GM18507 (cell line): ENCODE data around the gene ZCCHC2.

ENCODE experiments used
- DNase-seq: peaks from one replicate; pipeline ENCODE4 v3.0.0; 2011; ENCODE audit warnings: low read depth; ENCODE audit not compliant: insufficient read length; ENCODE audit errors: extremely low spot score
- FAIRE-seq: peaks from 2 replicates; lab custom pipeline; 2011; peaks lifted over from hg19 to GRCh38; lab: Jason Lieb, UNC

ZCCHC2 gene

GRCh38 chr18:62522504-62523254 lies at the start of gene ZCCHC2:
Gene ZCCHC2, plus strand, starts transcription at chr18:62523025. Its CDS starts 400 bp downstream, at chr18:62523425.
- DNase-seq, result peak; percentile 85
- peak; percentile 97 for FAIRE-seq

DNA sequence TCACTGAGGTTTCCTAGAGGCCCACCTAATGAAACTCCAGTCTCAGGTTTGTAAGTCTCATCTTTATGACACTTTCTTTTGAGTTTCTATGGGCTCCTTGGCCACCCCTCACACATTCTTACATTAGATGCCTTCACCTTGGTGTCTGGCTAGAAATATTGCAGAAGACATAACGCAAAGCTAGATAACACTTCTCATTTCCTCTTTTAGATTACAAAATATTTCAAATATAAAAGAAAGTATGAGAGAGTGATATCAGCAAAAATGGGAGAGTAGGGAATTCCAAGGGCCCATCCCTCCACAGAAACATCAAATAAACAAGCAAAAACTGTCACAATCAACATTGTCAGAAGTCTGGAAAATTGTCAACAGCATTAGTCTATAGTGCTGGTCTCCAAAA lies 43.3 kb upstream of the ZCCHC2 start:
- DNase-seq (no peak), FAIRE-seq (no peak)

- no peak for FAIRE-seq
- DNase-seq, result no peak
Observed at GRCh38 chr18:62480927-62481326, 41.9 kb upstream of the ZCCHC2 start.

DNA sequence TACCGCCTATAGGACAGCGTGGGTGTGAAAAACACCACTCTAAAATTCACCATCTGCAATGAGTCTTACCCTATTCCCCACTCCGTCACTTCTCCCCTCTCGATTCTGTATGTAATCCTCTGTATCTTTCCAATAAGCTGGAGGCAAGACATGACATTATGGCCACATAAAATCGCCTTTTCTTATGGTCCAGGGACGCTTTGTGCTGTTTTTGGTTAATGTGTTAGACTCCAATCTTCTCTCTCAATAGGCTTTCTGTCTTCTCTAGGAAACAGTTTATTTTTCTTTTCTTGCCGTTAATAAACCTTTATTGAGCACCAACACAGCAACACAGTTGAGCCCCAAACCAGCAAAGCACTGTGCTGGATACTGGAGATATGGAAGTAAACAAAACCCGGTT lies 37.9 kb upstream of the ZCCHC2 start:
- no peak for DNase-seq
- FAIRE-seq, result no peak

DNA sequence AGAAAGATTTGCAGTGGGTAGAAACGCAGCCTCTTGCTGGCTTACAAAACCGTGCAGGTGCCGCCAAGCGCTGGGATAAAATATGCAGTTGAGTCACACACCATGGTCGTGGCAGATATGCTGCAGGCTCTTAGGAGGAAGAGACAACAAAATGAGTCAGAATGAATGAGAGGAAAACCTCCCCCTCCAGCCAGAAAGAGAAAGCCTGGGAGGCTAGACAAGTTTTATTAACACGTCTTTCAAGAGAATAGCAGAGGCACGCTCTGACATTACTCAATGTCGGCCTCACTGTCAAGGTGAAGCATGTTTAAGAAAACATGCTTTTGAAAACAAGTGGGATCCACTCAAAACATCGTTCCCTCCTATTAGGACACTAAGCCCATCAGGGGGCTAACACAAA lies 37.1 kb upstream of the ZCCHC2 start:
- FAIRE-seq (no peak), DNase-seq (no peak)

GRCh38 chr18:62486290-62486964 lies 36.4 kb upstream of the ZCCHC2 start:
- FAIRE-seq, result no peak
- no peak for DNase-seq

- FAIRE-seq (no peak), DNase-seq (no peak)
Observed at GRCh38 chr18:62487161-62487560, 35.7 kb upstream of the ZCCHC2 start.

- DNase-seq, result no peak
- no peak for FAIRE-seq
Observed at GRCh38 chr18:62490967-62491695, 31.7 kb upstream of the ZCCHC2 start.

- FAIRE-seq (no peak), DNase-seq (no peak)
Observed at GRCh38 chr18:62493033-62493862, 29.6 kb upstream of the ZCCHC2 start.

- no peak for DNase-seq
- no peak for FAIRE-seq
Observed at GRCh38 chr18:62494764-62495163, 28.1 kb upstream of the ZCCHC2 start.

DNA sequence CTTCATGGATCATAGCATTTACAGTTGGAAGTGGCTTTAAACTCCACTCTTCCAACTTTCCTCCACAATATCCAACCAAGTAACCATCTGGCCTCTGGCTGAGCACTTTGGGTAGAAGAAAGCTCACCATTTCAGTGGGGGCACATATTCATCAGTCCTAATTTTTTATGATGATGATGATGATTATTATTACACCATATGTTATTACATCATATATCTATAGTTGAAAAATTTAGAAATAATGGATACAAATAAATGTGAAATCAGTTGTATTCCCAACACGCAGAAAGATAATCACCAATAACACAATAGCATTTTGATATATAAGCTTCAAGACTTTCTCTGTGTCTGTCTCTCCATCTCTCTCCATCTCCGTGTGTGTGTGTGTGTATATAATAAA lies 26.6 kb upstream of the ZCCHC2 start:
- DNase-seq, result no peak
- no peak for FAIRE-seq

DNA sequence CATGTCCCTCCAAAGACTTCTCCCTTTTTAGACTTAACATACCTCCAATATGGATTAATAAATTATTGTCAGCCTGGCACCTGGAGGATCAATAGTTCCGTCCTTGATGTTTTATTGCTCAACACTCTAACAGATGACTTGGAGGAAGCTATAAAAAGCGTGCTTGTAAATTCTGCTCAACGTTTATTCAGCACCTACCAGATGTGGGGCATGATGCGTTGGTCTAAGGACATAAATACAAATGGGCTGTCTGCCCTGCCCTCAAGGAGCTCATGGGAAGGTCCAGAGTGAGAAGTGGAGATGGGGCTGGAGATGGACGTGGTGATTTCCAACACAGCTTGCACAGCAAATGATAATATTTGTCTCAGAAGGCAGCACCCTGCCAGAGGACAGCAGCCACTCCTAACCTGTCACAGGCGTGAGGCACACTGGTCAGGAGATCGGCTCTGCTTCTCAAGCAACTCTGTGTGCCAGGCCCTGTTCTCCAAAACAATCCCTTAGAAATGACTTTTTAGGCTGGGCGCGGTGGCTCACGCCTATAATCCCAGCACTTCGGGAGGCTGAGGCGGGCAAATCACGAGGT lies 25.5 kb upstream of the ZCCHC2 start:
- FAIRE-seq (no peak), DNase-seq (no peak)

DNA sequence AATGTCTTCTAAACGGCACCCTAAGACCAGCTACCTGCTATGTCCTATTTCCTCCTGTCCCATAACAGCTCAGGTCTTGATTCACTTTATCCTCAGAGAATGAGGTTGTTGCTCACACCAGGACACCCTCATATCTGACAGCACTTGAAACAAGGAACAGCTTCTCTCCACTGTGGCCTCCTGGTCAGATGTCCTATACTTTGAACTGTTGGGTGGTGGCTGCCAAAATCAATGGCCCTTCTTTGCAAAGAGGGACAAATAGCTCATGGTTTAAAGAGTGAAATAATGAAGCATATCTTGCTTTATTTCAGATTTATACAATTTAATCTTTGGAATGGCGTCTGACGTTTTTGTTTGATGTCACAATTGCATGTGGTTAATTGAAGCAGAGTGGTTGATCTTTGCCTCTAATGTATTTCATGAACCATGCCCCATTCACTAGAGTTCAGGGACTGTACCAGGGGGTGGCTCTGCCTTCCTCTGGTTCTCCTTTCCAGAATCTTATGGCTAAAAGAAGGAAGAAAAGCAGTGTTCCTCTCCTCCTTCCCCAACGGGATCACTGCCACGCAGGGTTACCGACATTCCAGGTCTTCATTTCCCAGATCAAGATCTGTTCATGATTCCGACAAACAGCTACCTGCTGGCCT lies 24.1 kb upstream of the ZCCHC2 start:
- DNase-seq, result no peak
- no peak for FAIRE-seq

DNA sequence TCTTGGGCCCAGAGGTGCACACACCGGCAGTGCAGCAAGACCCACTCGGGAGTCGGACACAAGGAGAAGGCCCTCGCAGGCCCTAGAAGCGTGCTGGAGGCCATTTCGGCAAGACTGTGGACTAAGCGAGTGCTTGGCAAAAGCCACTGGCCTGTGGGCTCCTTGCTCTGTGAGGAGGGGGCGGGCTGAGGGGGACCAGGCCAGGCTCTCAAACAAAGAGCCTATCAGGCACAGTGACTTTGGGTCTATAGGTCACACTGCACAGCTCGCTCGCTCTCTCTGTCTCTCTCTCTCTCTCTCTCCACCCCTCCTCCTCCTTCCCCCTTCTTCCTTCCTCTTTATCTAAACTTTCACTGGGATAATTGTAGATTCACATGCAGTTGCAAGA lies 23.6 kb upstream of the ZCCHC2 start:
- DNase-seq, result no peak

GRCh38 chr18:62500174-62500573 lies 22.7 kb upstream of the ZCCHC2 start:
- FAIRE-seq (no peak), DNase-seq (no peak)

More for the DNA sequence above, 23.6 kb upstream of the ZCCHC2 start:
- FAIRE-seq, result no peak

GRCh38 chr18:62500966-62501591 lies 21.7 kb upstream of the ZCCHC2 start:
- no peak for DNase-seq
- no peak for FAIRE-seq

DNA sequence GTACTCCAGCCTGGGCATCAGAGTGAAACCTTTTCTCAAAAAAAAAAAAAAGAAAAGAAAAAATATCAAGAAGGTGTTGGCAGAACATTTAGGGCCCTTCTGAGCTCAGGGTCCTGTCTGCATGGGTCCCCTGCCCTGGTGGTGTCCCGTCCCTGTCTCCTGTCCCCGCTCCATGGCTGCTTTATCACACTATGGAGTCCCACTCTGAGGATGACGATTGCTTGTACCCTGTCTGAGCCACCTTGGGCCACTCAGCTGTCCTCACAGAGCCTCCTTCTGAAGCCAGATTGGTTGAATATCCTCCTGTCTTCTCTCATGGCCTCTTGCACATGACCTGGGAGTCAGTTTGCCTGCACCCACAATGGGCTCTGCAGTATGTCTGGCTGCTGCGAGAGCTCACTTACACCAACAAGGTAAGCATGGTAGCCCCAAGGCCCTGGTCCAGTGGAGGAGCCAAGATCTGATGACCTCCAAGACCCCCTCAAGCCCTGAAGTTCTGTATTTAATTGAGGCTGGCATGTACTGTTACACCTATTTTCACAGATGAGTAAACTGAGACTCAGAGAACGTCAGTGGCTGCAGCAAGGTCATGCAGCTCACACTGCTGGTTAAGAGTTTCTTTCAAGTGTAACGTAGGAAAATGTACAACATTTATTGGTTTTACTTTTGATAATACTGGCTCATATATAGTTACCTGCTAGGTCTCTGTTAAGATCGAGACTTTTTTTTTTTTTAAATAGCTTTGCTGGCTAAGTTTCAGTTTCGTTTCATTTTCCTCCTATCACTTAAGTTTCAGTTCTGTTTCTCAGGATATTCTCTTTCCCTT lies 16.9 kb upstream of the ZCCHC2 start:
- DNase-seq (peak; percentile 51), FAIRE-seq (peak; percentile 92)
